NCI-H2227 (cell line): ENCODE results near the gene HACD2.
"Not testable (repeated sequence)": the region's sequence is repeated elsewhere in the genome, so short reads cannot be mapped to it uniquely, and the experiment has no call there.

ENCODE experiments used
- DNase-seq: peaks from one replicate; lab custom pipeline; 2025; ENCODE audit not compliant: unreplicated experiment; lab: John Stamatoyannopoulos, UW

The HACD2 gene

GRCh38 chr3:123527046-123527445 lies 57.8 kb downstream of the HACD2 start:
- DNase-seq: no peak

- DNase-seq: no peak
These were observed 58.4 kb downstream of the HACD2 start for GRCh38 chr3:123526474-123526873.

GRCh38 chr3:123525433-123525832 lies 59.4 kb downstream of the HACD2 start:
- no peak for DNase-seq

- DNase-seq: no peak
These were observed 59.9 kb downstream of the HACD2 start for GRCh38 chr3:123524981-123525380.

- DNase-seq: no peak
These were observed 61.8 kb downstream of the HACD2 start for GRCh38 chr3:123523023-123523412.

- DNase-seq: no peak
These were observed 62.4 kb downstream of the HACD2 start for GRCh38 chr3:123522320-123523022.

- DNase-seq: no peak
These were observed 63.5 kb downstream of the HACD2 start for GRCh38 chr3:123521179-123521969.

GRCh38 chr3:123520656-123521055 lies 64.2 kb downstream of the HACD2 start:
- no peak for DNase-seq

- DNase-seq: no peak
These were observed 65.9 kb downstream of the HACD2 start for GRCh38 chr3:123518892-123519485.

GRCh38 chr3:123511726-123512125 lies 73.1 kb downstream of the HACD2 start:
- DNase-seq: no peak

- no peak for DNase-seq
These were observed 73.8 kb downstream of the HACD2 start for GRCh38 chr3:123511084-123511483.

GRCh38 chr3:123508178-123508577 lies 76.7 kb downstream of the HACD2 start:
- no peak for DNase-seq

GRCh38 chr3:123505820-123506219 lies 79.0 kb downstream of the HACD2 start:
- DNase-seq: no peak

GRCh38 chr3:123503203-123503602 lies 81.7 kb downstream of the HACD2 start:
- no peak for DNase-seq

GRCh38 chr3:123499322-123499721 lies 85.5 kb downstream of the HACD2 start:
- no peak for DNase-seq

- no peak for DNase-seq
These were observed 86.1 kb downstream of the HACD2 start for GRCh38 chr3:123498761-123499160.

- DNase-seq: no peak
These were observed 90.9 kb downstream of the HACD2 start for GRCh38 chr3:123493912-123494311.

- no peak for DNase-seq
These were observed 92.8 kb downstream of the HACD2 start for GRCh38 chr3:123491966-123492587.

GRCh38 chr3:123489400-123490004 lies 95.4 kb downstream of the HACD2 start:
- DNase-seq: peak; percentile 69

- DNase-seq: no peak
These were observed 96.1 kb downstream of the HACD2 start for GRCh38 chr3:123488645-123489347.

- DNase-seq: not testable (repeated sequence)
These were observed 97.8 kb downstream of the HACD2 start for GRCh38 chr3:123487063-123487462.
